Keratinocyte (primary cell): ENCODE results near the gene PIGU. TPM values are rescaled to one million over a fixed set of nuclear protein-coding genes. Genes with fewer than 3 reads are reported as not detected.

ENCODE experiments used
- DNase-seq: peaks from one replicate; pipeline ENCODE4 v3.0.0-alpha.2; 2011; ENCODE audit warnings: low read depth, missing footprints, low spot score
- FAIRE-seq: peaks from 2 replicates; lab custom pipeline; 2011; peaks lifted over from hg19 to GRCh38; lab: Jason Lieb, UNC
- H2AFZ ChIP-seq: 2 replicates; pipeline ENCODE4 v1.6.0; 2012; ENCODE audit warnings: low read length, control low read depth, inconsistent platforms; ENCODE audit not compliant: control insufficient read depth
- H3K27ac ChIP-seq: 2 replicates; pipeline ENCODE4 v1.5.1; 2011; ENCODE audit warnings: low read length; ENCODE audit not compliant: control insufficient read depth, insufficient read depth
- H3K27me3 ChIP-seq: 3 replicates; pipeline ENCODE4 v1.6.0; 2011; ENCODE audit warnings: low read length; ENCODE audit not compliant: control insufficient read depth, insufficient read depth; ENCODE audit errors: extremely low read depth
- H3K36me3 ChIP-seq, 2 experiments: 2 replicates in 1 of 2; 3 replicates in 1 of 2; pipeline ENCODE4 v1.5.1; 2011; ENCODE audit warnings: low read length in 2 of 2, mild to moderate bottlenecking in 1 of 2; ENCODE audit not compliant: control insufficient read depth in 2 of 2, insufficient read depth in 2 of 2; ENCODE audit errors: extremely low read depth in 1 of 2
- H3K4me1 ChIP-seq: 3 replicates; pipeline ENCODE4 v1.5.1; 2011; ENCODE audit warnings: low read length; ENCODE audit not compliant: control insufficient read depth, insufficient read depth; ENCODE audit errors: extremely low read depth
- H3K4me2 ChIP-seq: 3 replicates; pipeline ENCODE4 v1.6.0; 2011; ENCODE audit warnings: low read depth, low read length; ENCODE audit not compliant: control insufficient read depth, insufficient read depth; ENCODE audit errors: extremely low read depth
- H3K4me3 ChIP-seq, 3 experiments: fragments of 200-600 bp in 1 of 3; sonication (generic) in 1 of 3; 2 replicates in 2 of 3; 3 replicates in 1 of 3; pipeline ENCODE4 v1.5.1; 2011 to 2016; ENCODE audit warnings: low read length in 3 of 3, mild to moderate bottlenecking in 3 of 3, control low read depth in 2 of 3, inconsistent platforms in 1 of 3, low read depth in 1 of 3, mixed read lengths in 1 of 3, mixed run types in 1 of 3, moderate library complexity in 1 of 3; ENCODE audit not compliant: control insufficient read depth in 2 of 3, insufficient read depth in 2 of 3; ENCODE audit errors: extremely low read depth in 1 of 3
- H3K79me2 ChIP-seq: 2 replicates; pipeline ENCODE4 v1.6.0; 2012; ENCODE audit warnings: low read length; ENCODE audit not compliant: control insufficient read depth, insufficient read depth
- H3K9ac ChIP-seq: 3 replicates; pipeline ENCODE4 v1.6.0; 2011; ENCODE audit warnings: low read length; ENCODE audit not compliant: control insufficient read depth, insufficient read depth; ENCODE audit errors: extremely low read depth
- H3K9me1 ChIP-seq: 3 replicates; pipeline ENCODE4 v1.6.0; 2011; ENCODE audit warnings: low read length; ENCODE audit not compliant: control insufficient read depth, insufficient read depth; ENCODE audit errors: extremely low read depth
- H3K9me3 ChIP-seq: 2 replicates; pipeline ENCODE4 v1.5.1; 2012; ENCODE audit warnings: low read depth, low read length; ENCODE audit not compliant: control insufficient read depth
- H4K20me1 ChIP-seq: 3 replicates; pipeline ENCODE4 v1.6.0; 2011; ENCODE audit warnings: low read length; ENCODE audit not compliant: control insufficient read depth, insufficient read depth; ENCODE audit errors: extremely low read depth
- CTCF ChIP-seq, 3 experiments: IDR thresholded peaks in 1 of 3; conservative IDR thresholded peaks in 1 of 3; optimal IDR thresholded peaks in 1 of 3; 2 replicates in 2 of 3; 3 replicates in 1 of 3; pipeline versions ENCODE3 to v1.5.1; 2011; ENCODE audit warnings: low read length in 3 of 3, mild to moderate bottlenecking in 3 of 3, moderate library complexity in 2 of 3, control low read depth in 1 of 3, inconsistent platforms in 1 of 3; ENCODE audit not compliant: insufficient read depth in 2 of 3; ENCODE audit errors: extremely low read depth in 1 of 3
- EZH2 ChIP-seq: IDR thresholded peaks from one replicate; pipeline ENCODE4 v1.6.1; 2012; ENCODE audit warnings: inconsistent platforms, mild to moderate bottlenecking, low read length, moderate library complexity
- dilution Hi-C: fragments of 300-500 bp; cut with MboI; formaldehyde crosslinking; loops from one replicate; pipeline ENCODE4 v1.7.0; 2020; ENCODE audit warnings: low sequenced_read_pairs; ENCODE audit not compliant: extremely low pct_ligation_motif_present
- polyA plus RNA-seq, 5 experiments: library from polyadenylated mRNA; depleted of rRNA in 3 of 5; stranded (reverse) in 3 of 5; stranded (forward) in 1 of 5; unstranded in 1 of 5; fragments of >200 nt; gene quantifications; 1 replicate in 1 of 5; 2 replicates in 3 of 5; 3 replicates in 1 of 5; pipeline versions ENCODE4 v1.2.1 to v1.2.3, GENCODE V29; 2011 to 2012; ENCODE audit warnings: missing spikeins in 2 of 5, low read depth in 1 of 5, low replicate concordance in 1 of 5

Gene PIGU
- polyA plus RNA-seq, 1 donor (not counting 4 experiments of a cell fraction or from before 2014, with no cell fraction given): 48.0 TPM

- Histone ChIP-seq H3K4me3 (no peak overlapping the region), H3K4me2 (no peak overlapping the region), H2AFZ (no peak overlapping the region), H3K9me3 (no peaks in the 10 kb centered on the region), H3K9me1 (peaks cover 5% of the 10 kb centered on the region), H3K9ac (no peak overlapping the region), H3K27ac (no peak overlapping the region), H3K4me1 (peaks cover 21% of the 10 kb centered on the region), H3K27me3 (no peaks in the 10 kb centered on the region), H4K20me1 (peaks cover 14% of the 10 kb centered on the region), H3K36me3 (peaks cover 4 to 11% of the 10 kb centered on the region in 2 experiments), H3K79me2 (no peaks in the 10 kb centered on the region)
- FAIRE-seq (no peak), DNase-seq (no peak)
- dilution Hi-C loops: no loop called here
- no peak for TF ChIP-seq EZH2
- no peak for TF ChIP-seq CTCF (optimal IDR thresholded peaks at IDR 0.05 in 1 of 3, IDR thresholded peaks at IDR 0.05 in 1 of 3, conservative IDR thresholded peaks at IDR 0.05 in 1 of 3; ENCODE audit: extremely low read depth in 1 of 3, insufficient read depth in 2 of 3, low read length in 3 of 3)
Measured at GRCh38 chr20:34711813-34712430, 35.0 kb upstream of the PIGU start.

- Histone ChIP-seq H2AFZ (no peak overlapping the region), H3K9ac (no peak overlapping the region), H3K27me3 (no peaks in the 10 kb centered on the region), H3K36me3 (peaks cover 2 to 11% of the 10 kb centered on the region in 2 experiments), H3K79me2 (no peaks in the 10 kb centered on the region), H3K4me3 (no peak overlapping the region), H3K9me1 (peaks cover 5% of the 10 kb centered on the region), H4K20me1 (peaks cover 14% of the 10 kb centered on the region), H3K4me1 (peaks cover 24% of the 10 kb centered on the region), H3K4me2 (no peak overlapping the region), H3K9me3 (no peaks in the 10 kb centered on the region), H3K27ac (no peak overlapping the region)
- dilution Hi-C loops: no loop called here
- TF ChIP-seq EZH2: no peak
- no peak for TF ChIP-seq CTCF (optimal IDR thresholded peaks at IDR 0.05 in 1 of 3, IDR thresholded peaks at IDR 0.05 in 1 of 3, conservative IDR thresholded peaks at IDR 0.05 in 1 of 3; ENCODE audit: extremely low read depth in 1 of 3, insufficient read depth in 2 of 3, low read length in 3 of 3)
- FAIRE-seq: no peak
- no peak for DNase-seq
Measured at GRCh38 chr20:34710861-34711574, 34.1 kb upstream of the PIGU start.
